Erythroblast (primary cell): ENCODE measurements around the gene GKN1.

ENCODE experiments used
- DNase-seq, 2 experiments: peaks; one replicate each; lab custom pipeline; 2025; lab: John Stamatoyannopoulos, UW
- GATA1 ChIP-seq: IDR thresholded peaks from 2 replicates; pipeline ENCODE4 v1.6.1; 2011; ENCODE audit warnings: low read depth, mild to moderate bottlenecking, control low read depth, low read length, moderate library complexity
- POLR2A ChIP-seq: IDR thresholded peaks from 2 replicates; pipeline ENCODE4 v1.6.1; 2011; ENCODE audit warnings: mild to moderate bottlenecking, low read length

Gene GKN1

GRCh38 chr2:69001879-69002278, 27.4 kb downstream of the GKN1 start:
- no peak for DNase-seq
- TF ChIP-seq POLR2A (no peak), GATA1 (no peak)

DNA sequence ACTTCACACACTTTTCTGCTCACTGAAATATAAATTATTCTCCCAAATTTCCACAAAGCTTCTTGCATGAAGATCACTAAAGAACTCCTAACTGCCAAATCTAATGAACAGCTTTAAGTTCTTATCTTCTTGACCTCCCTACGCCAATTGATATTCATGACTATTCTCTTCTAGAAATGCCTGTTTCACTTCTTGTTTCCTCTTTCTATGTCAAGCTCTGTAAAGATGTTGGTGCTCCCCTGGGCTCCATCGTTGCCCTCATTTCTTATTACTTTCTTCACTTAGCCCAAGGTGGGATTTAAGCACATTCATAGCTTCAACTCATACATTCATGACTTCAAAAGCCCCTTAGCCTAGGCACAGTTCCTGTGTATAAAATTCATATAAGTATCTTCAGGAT, 29.3 kb downstream of the GKN1 start:
- DNase-seq: no peak
- TF ChIP-seq GATA1 (no peak), POLR2A (no peak)

DNA sequence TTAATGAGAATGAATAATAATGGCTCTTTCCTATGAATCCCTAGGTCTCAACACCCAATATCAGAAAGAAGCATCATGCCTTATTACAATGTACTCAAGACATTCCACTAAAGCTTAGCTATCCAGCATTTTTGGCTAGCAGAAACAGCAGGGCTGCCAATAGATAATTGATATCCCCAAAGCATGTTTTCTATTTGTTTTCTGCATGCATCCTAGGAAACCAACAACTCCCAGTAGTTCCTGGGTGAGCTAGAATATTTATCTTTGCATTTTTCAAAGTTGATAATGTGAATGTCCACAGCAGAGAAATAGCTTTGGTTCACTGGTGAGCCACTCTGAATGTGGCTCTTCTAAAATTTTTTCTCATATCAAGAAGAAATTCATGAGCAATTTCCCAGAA, 32.7 kb downstream of the GKN1 start:
- no peak for TF ChIP-seq POLR2A
- no peak for TF ChIP-seq GATA1
- DNase-seq: no peak

GRCh38 chr2:69007603-69008002, 33.2 kb downstream of the GKN1 start:
- peak in 1 of 2 experiments; percentile 10 for DNase-seq
- no peak for TF ChIP-seq GATA1
- no peak for TF ChIP-seq POLR2A

GRCh38 chr2:69010437-69011194, 36.2 kb downstream of the GKN1 start:
- TF ChIP-seq GATA1 (no peak), POLR2A (no peak)
- DNase-seq: no peak

DNA sequence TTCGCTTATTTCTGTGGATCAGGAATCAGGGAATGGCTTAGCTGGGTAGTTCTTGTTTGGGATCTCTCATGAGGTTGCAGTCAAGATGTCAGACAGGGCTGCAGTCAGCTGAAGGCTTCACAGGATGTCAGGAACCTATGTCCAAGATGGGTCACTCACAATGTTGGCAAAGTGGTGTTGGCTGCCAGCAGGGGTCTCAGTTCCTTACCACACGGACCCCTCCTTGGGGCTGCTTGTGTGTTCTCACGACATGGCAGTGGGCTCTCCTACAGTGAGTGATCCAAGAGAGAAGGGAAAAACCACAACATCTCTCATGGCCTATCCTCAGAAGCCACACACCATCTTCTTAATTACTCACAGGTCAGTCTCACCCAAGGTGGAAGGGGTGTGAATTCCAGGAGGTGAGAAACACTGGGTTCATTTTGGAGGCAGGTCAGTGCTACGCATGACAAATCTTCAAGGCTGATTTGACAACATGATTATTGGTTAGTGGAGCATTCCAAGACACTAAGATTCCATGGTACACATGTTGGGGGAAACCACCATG, 37.2 kb downstream of the GKN1 start:
- TF ChIP-seq POLR2A: no peak
- TF ChIP-seq GATA1: no peak
- DNase-seq: no peak

DNA sequence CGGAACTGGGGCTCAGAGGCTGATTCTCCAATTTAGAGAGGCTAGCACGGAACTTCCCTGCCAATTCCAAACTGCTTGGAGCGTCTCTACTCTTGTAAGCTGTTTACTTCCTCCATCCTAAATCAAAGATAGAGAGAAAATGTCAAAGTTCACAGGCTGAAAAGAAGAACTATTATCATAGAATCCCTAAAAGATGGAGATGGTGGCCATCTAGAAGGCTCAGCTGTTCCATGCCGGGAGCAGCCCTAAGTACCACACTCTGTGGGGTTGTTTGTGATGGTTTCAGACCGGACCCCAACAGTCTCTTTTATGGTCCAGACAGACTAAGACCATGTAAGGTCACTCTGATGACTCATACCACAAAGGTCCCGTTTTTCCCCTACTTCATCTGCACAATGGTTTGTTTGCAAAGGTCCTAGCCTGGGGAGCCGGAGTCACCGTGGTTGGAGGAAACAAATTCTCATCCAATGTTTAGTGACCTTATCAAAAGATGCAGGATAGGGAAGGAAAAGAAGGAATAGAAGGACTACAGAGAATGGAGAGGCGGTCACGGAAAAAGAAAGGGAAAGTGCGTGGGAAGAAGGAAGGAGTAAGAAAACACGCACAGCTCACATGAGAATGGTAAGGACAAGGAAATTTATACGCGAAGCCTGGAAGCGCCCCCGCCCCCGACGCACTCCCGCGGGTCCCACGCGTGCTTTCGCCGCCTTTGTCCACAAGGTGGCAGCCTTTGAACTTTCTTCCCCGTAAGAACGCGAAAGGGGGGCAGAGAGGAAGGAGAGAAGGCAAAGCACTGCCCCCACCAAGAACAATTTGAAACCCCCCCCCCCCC, 38.1 kb downstream of the GKN1 start:
- DNase-seq: peak; percentile 22 to 59
- no peak for TF ChIP-seq POLR2A
- no peak for TF ChIP-seq GATA1

GRCh38 chr2:69013142-69013839, 38.9 kb downstream of the GKN1 start, which contains the start of gene ANTXR1:
Gene ANTXR1 (plus strand): TSS chr2:69013179. CDS start chr2:69013500, 321 bp downstream.
- no peak for DNase-seq

DNA sequence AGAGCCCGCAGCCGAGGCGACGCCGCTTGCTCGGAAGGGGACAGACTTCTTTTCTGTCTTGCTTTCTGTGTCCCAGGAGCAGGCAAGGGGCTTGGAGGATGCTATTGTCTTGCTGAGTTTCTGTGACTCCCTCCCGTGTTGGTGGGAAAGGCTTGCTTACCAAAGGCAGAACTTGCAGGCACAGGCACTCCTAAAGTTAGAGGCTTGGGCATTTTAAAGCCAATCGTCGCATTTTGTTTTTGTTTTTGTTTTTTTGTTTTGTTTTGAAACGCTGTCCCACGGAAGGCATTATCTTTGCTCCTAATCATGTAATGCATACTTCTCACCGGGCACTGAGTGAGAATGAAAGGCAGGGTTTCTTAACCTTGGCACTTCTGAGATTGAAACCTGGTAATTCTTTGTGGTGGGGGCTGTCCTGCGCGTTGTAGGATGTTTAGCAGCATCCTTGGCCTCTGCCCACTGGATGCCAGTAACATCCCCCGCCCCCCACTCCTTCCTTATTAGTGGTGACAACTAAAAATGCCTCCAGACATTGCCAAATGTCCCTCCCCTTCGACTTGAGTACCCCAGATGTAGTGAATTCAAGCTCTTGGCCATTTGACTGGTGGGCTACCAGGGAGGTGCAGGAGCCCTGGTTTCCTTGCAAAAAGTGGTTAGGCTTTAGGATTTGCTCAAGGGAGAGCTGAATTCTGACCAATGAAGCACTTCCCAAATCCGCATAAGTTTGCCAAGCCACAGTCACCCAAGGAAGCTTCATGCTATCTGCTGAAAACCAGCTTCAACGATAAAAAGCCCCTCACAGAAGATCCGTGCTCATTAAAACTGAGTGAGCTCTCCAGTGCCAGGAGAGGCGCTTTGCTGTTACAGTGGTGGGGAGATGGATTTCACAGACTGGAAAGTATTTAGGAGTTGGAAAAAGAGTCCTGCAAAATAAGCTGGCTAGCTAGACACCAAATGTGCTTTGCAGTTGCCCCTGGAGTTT, 39.7 kb downstream of the GKN1 start:
- TF ChIP-seq GATA1 (no peak), POLR2A (no peak)
- DNase-seq: no peak

More at GRCh38 chr2:69013142-69013839, 38.9 kb downstream of the GKN1 start, which contains the start of gene ANTXR1:
- TF ChIP-seq POLR2A: no peak
- TF ChIP-seq GATA1: no peak

- DNase-seq: no peak
- no peak for TF ChIP-seq GATA1
- no peak for TF ChIP-seq POLR2A
These were observed 42.6 kb downstream of the GKN1 start for GRCh38 chr2:69017080-69017479.

DNA sequence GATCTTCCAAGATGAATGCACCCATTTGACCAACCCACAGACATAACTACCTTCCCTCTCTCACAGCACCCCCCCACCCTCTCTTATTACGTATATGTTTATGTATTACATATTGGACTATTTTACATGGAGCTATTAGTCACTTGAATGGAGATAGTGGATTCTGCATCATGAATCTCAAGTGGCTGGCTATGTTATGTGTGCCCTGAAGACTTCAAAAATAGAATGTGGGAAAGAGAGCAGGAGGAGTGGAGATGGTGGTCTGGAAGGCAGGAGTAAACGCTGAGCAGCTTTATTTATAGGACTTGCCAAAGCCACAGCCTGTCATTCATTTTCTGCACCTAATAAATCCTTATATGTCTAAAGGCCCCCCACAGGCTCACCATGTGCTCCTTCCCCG, 43.4 kb downstream of the GKN1 start:
- DNase-seq: no peak
- TF ChIP-seq POLR2A (no peak), GATA1 (no peak)

DNA sequence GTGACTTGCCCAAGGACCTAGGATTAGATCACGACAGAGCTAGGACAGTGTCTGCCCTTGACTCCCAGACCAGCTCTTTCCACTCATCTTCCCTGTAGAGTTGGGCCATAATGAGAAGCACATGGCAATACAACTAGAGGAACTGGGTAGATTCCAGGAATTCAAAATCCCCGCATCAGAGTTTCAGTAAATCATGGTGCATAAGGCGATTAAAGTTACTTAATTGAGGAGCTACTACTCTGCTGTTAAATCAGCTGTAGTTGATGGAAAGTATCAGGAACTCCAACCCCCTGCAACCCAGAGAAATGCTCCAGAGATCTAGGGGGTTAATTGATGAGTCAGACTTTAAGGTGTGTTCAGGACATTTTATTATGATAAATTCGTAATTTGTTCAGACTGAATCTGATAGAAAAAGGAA, 44.3 kb downstream of the GKN1 start:
- TF ChIP-seq POLR2A: no peak
- no peak for TF ChIP-seq GATA1
- no peak for DNase-seq
